K562 (cell line): ENCODE data around the gene DMAC2L. TPM values are rescaled to one million over a fixed set of nuclear protein-coding genes. Genes with fewer than 3 reads are reported as not detected.

ENCODE experiments used
- ATAC-seq: fragments of 200-7000 bp; cut with Tn5 transposase; 3 replicates; pipeline ENCODE4 v1.9.1; 2020; ENCODE audit warnings: moderate library complexity
- BruUV-seq: library from RNA; stranded (reverse); fragments of 400-500 nt; replicated peaks from 2 replicates; lab custom pipeline; 2021; lab: Mats Ljungman, UMichigan
- CTCF ChIA-PET: fragments of 300-600 bp; formaldehyde crosslinking; extraction: SDS; loops from one replicate; lab custom pipeline; 2021; ENCODE audit warnings: low intra/inter-chr PET ratio; lab: Yijun Ruan, JAX
- POLR2A ChIA-PET: fragments of 300-600, 350-650 bp; sonication (Branson Sonifier 250); formaldehyde crosslinking; extraction: SDS; loops from one replicate; lab custom pipeline; 2021; ENCODE audit warnings: antibody characterized with exemption, inconsistent platforms; lab: Yijun Ruan, JAX
- DNase-seq, 4 experiments: peaks; one replicate each; pipeline versions ENCODE4 v3.0.0 to v3.0.0-alpha.2; 2011 to 2018; ENCODE audit warnings: low spot score in 3 of 4, mixed read lengths in 3 of 4; ENCODE audit errors: extremely low read depth in 1 of 4
- FAIRE-seq: peaks from 2 replicates; lab custom pipeline; 2011; peaks lifted over from hg19 to GRCh38; lab: Jason Lieb, UNC
- H2AFZ ChIP-seq: 2 replicates; pipeline ENCODE4 v1.6.0; 2011; ENCODE audit warnings: low read depth, low read length, control low read depth, inconsistent platforms
- H3K27ac ChIP-seq: fragments of 200-600 bp; 3 replicates; pipeline ENCODE4 v1.8.0; 2011; ENCODE audit warnings: low read depth, mild to moderate bottlenecking, control low read depth, inconsistent platforms, low read length, moderate library complexity, mixed read lengths; ENCODE audit errors: extremely low read depth
- H3K27me3 ChIP-seq, 2 experiments: fragments of 300-600 bp in 1 of 2; 2 replicates in 1 of 2; 3 replicates in 1 of 2; pipeline versions ENCODE4 v1.6.0 to v1.8.0; 2011; ENCODE audit warnings: inconsistent platforms in 2 of 2, low read length in 2 of 2, mild to moderate bottlenecking in 1 of 2, mixed read lengths in 1 of 2, moderate library complexity in 1 of 2; ENCODE audit not compliant: control insufficient read depth in 2 of 2, insufficient read depth in 2 of 2
- H3K36me3 ChIP-seq: fragments of 300-600 bp; 3 replicates; pipeline ENCODE4 v1.8.0; 2011; ENCODE audit warnings: mild to moderate bottlenecking, low read length, inconsistent platforms; ENCODE audit not compliant: control insufficient read depth, insufficient read depth
- H3K4me1 ChIP-seq, 2 experiments: fragments of 200-600 bp in 1 of 2; replicated peaks in 1 of 2; 2 replicates in 1 of 2; 3 replicates in 1 of 2; pipeline versions ENCODE4 v1.5.1 to v1.8.0; 2011; ENCODE audit warnings: inconsistent platforms in 2 of 2, low read length in 2 of 2, mild to moderate bottlenecking in 1 of 2, mixed read lengths in 1 of 2, moderate library complexity in 1 of 2; ENCODE audit not compliant: control insufficient read depth in 2 of 2, insufficient read depth in 2 of 2
- H3K4me2 ChIP-seq: 2 replicates; pipeline ENCODE4 v1.6.1; 2011; ENCODE audit warnings: low read length, control low read depth, inconsistent platforms, mixed read lengths; ENCODE audit not compliant: insufficient read depth
- H3K4me3 ChIP-seq: fragments of 200-600 bp; sonication (generic), shearing (Covaris generic); 2 replicates; pipeline ENCODE4 v1.5.1; 2016; ENCODE audit warnings: control low read depth, inconsistent platforms
- H3K79me2 ChIP-seq: fragments of 200-600 bp; 3 replicates; pipeline ENCODE4 v1.8.0; 2011; ENCODE audit warnings: low read length, inconsistent platforms; ENCODE audit not compliant: control insufficient read depth, insufficient read depth
- H3K9ac ChIP-seq, 2 experiments: 2 replicates each; pipeline versions ENCODE4 v1.6.0 to v1.6.1; 2011; ENCODE audit warnings: low read depth in 2 of 2, low read length in 2 of 2, control low read depth in 1 of 2, inconsistent platforms in 1 of 2, mild to moderate bottlenecking in 1 of 2, mixed read lengths in 1 of 2; ENCODE audit not compliant: insufficient read depth in 1 of 2
- H3K9me1 ChIP-seq: one replicate; pipeline ENCODE4 v1.6.0; 2011; ENCODE audit warnings: inconsistent platforms, mild to moderate bottlenecking, low read length, moderate library complexity; ENCODE audit not compliant: control insufficient read depth, insufficient read depth
- H3K9me3 ChIP-seq: replicated peaks from 2 replicates; pipeline ENCODE4 v1.5.1; 2011; ENCODE audit warnings: low read depth, low read length, inconsistent platforms; ENCODE audit not compliant: control insufficient read depth, insufficient read depth
- H4K20me1 ChIP-seq: replicated peaks from 2 replicates; pipeline ENCODE4 v1.6.1; 2011; ENCODE audit warnings: low read length, inconsistent platforms, mixed read lengths; ENCODE audit not compliant: control insufficient read depth, insufficient read depth
- POU5F1 ChIP-seq: fragments of 150-350 bp; IDR thresholded peaks from 2 replicates; pipeline ENCODE4 v1.6.1; 2014; ENCODE audit warnings: borderline replicate concordance, low read length, low read depth, mild to moderate bottlenecking; ENCODE audit not compliant: partially characterized antibody
- RAD21 ChIP-seq, 2 experiments: fragments of 250-450 bp in 1 of 2; fragments of 450-650 bp in 1 of 2; sonication (Bioruptor Pico) in 1 of 2; formaldehyde crosslinking in 1 of 2; IDR thresholded peaks in 1 of 2; conservative IDR thresholded peaks in 1 of 2; 2 replicates each; pipeline versions ENCODE4 v1.4.0 to v1.8.0; 2020 to 2022; ENCODE audit warnings: mild to moderate bottlenecking in 2 of 2, moderate library complexity in 1 of 2
- WGBS: fragments of 100-300 bp; shearing (Covaris generic); methylation state at CpG from one replicate; pipeline ENCODE4 v1.1.6; 2016; ENCODE audit warnings: low coverage, mixed read lengths; ENCODE audit not compliant: insufficient coverage; ENCODE audit errors: missing lambda C conversion rate; 5-methylcytosine and 5-hydroxymethylcytosine counted together
- in situ Hi-C: fragments of 300-500 bp; cut with MboI; formaldehyde crosslinking; loops from 4 replicates; pipeline ENCODE4 v1.15.0; 2018; ENCODE audit warnings: inconsistent platforms, mixed read lengths
- intact Hi-C: fragments of 100-400 bp; cut with micrococcal nuclease; formaldehyde crosslinking; loops from 2 replicates; pipeline ENCODE4 v1.14.2; 2022
- polyA plus RNA-seq, 8 experiments: library from polyadenylated mRNA; depleted of rRNA in 4 of 8; stranded (reverse) in 5 of 8; unstranded in 3 of 8; fragments of >200 nt; fragmentation: Nextera tagmentation in 2 of 8; fragmentation: Illumina TruSeq in 1 of 8; extraction: Ambion mirVana in 2 of 8; extraction: Trizol in 1 of 8; gene quantifications; 2 replicates each; pipeline versions ENCODE4 v1.2.1 to v1.2.3, GENCODE V29; 2011 to 2014; ENCODE audit warnings: inconsistent platforms in 1 of 8, missing spikeins in 1 of 8
- total RNA-seq, 7 experiments: library from RNA; depleted of rRNA in 6 of 7; stranded (reverse); fragments of >200 nt in 6 of 7; fragmentation: Illumina TruSeq in 2 of 7; extraction: Trizol in 2 of 7; gene quantifications; 2 replicates each; pipeline versions ENCODE4 v1.2.1 to v1.2.3, GENCODE V29; 2011 to 2021; ENCODE audit warnings: low replicate concordance in 1 of 7
- TF ChIP-seq, protein P1 (sequence below), 3 experiments: IDR thresholded peaks in 2 of 3; conservative IDR thresholded peaks in 1 of 3; 2 replicates each; pipeline ENCODE4 v1.5.1; 2011 to 2012; ENCODE audit warnings: low read length in 3 of 3, mild to moderate bottlenecking in 3 of 3, control low read depth in 2 of 3, improper control_type of control experiment in 1 of 3, inconsistent platforms in 1 of 3, low read depth in 1 of 3, mixed read lengths in 1 of 3, moderate library complexity in 1 of 3; ENCODE audit not compliant: insufficient read depth in 2 of 3
- TF ChIP-seq, protein P2 (sequence below), 2 experiments: fragments of 450-650 bp; formaldehyde crosslinking in 1 of 2; IDR thresholded peaks; 2 replicates each; pipeline versions ENCODE4 v1.4.0 to v1.6.1; 2014 to 2020; ENCODE audit warnings: mild to moderate bottlenecking in 2 of 2, borderline replicate concordance in 1 of 2, low read depth in 1 of 2

Gene DMAC2L
- total and polyA plus RNA-seq, 9 of the 15 experiments (the other 6 are each of a cell fraction or from before 2014, with no cell fraction given): 4.0 to 37.2 (median 9.3) TPM

DNA sequence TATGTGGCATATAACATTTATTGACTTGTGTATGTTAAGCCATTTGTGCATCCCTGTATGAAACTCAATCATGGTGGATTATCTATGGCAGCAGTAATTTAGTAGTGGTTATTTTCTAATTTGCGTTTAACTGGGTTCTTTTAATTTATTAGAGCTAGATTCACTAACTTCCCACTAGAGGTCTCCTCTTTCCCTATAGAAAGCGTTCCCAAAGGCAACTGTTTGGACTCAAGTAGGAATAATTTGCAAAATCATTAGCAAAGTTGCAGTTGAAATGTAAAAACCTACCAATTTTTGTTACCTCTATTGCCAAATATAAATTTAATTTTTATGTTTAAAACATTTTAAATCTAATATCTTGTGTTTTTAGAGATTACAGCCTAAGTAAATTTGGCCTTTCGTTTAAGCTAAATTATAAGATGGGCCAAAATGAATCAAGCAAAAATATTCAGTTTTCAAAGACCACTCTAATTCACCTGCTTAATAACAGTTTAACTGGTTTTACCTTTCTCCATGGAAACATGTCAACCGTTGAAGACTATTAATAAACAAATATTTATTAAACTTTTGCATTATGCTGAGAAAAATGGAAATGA lies 6.0 kb downstream of the DMAC2L start:
- FAIRE-seq (no peak), DNase-seq (peak in 2 of 4 experiments; percentile 13 to 24), ATAC-seq (no peak)
- peaks cover 25% of the 10 kb centered on the region for H3K79me2 ChIP-seq
- H3K4me3 ChIP-seq: no peak overlapping the region
- no peak overlapping the region for H3K27ac ChIP-seq
- H3K36me3 ChIP-seq: peaks cover 7% of the 10 kb centered on the region; the same call in 1 of the 3 replicates
- no peak overlapping the region for H3K9ac ChIP-seq
- no peaks in the 10 kb centered on the region for H3K9me1 ChIP-seq
- CTCF ChIA-PET: interaction anchor here (0.8 to 1.7 kb wide), 2 partner anchors 215 to 459 kb away, joined by 4 to 18 read pairs; partner anchors contain the start of gene MAP4K5
- BruUV-seq: no TSS peak
- H3K4me2 ChIP-seq: no peak overlapping the region
- H3K9me3 ChIP-seq: peaks cover 6% of the 10 kb centered on the region; the same call in 1 of the 2 replicates
- in situ Hi-C loops (no loop called here), intact Hi-C loops (no loop called here)
- no peak for TF ChIP-seq POU5F1
- peak; percentile 48 to 54 for TF ChIP-seq RAD21 (CRISPR knock-in tag; conservative IDR thresholded peaks at IDR 0.05 in 1 of 2, IDR thresholded peaks at IDR 0.05 in 1 of 2)
- TF ChIP-seq, protein P1, sequence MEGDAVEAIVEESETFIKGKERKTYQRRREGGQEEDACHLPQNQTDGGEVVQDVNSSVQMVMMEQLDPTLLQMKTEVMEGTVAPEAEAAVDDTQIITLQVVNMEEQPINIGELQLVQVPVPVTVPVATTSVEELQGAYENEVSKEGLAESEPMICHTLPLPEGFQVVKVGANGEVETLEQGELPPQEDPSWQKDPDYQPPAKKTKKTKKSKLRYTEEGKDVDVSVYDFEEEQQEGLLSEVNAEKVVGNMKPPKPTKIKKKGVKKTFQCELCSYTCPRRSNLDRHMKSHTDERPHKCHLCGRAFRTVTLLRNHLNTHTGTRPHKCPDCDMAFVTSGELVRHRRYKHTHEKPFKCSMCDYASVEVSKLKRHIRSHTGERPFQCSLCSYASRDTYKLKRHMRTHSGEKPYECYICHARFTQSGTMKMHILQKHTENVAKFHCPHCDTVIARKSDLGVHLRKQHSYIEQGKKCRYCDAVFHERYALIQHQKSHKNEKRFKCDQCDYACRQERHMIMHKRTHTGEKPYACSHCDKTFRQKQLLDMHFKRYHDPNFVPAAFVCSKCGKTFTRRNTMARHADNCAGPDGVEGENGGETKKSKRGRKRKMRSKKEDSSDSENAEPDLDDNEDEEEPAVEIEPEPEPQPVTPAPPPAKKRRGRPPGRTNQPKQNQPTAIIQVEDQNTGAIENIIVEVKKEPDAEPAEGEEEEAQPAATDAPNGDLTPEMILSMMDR (IDR thresholded peaks at IDR 0.05 in 2 of 3, conservative IDR thresholded peaks at IDR 0.05 in 1 of 3; ENCODE audit: insufficient read depth in 2 of 3, low read depth in 1 of 3, low read length in 3 of 3): peak; percentile 46 to 67 (median 48); a peak in 3 of 6 replicates
- TF ChIP-seq, protein P2, sequence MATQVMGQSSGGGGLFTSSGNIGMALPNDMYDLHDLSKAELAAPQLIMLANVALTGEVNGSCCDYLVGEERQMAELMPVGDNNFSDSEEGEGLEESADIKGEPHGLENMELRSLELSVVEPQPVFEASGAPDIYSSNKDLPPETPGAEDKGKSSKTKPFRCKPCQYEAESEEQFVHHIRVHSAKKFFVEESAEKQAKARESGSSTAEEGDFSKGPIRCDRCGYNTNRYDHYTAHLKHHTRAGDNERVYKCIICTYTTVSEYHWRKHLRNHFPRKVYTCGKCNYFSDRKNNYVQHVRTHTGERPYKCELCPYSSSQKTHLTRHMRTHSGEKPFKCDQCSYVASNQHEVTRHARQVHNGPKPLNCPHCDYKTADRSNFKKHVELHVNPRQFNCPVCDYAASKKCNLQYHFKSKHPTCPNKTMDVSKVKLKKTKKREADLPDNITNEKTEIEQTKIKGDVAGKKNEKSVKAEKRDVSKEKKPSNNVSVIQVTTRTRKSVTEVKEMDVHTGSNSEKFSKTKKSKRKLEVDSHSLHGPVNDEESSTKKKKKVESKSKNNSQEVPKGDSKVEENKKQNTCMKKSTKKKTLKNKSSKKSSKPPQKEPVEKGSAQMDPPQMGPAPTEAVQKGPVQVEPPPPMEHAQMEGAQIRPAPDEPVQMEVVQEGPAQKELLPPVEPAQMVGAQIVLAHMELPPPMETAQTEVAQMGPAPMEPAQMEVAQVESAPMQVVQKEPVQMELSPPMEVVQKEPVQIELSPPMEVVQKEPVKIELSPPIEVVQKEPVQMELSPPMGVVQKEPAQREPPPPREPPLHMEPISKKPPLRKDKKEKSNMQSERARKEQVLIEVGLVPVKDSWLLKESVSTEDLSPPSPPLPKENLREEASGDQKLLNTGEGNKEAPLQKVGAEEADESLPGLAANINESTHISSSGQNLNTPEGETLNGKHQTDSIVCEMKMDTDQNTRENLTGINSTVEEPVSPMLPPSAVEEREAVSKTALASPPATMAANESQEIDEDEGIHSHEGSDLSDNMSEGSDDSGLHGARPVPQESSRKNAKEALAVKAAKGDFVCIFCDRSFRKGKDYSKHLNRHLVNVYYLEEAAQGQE (IDR thresholded peaks at IDR 0.05; ENCODE audit: borderline replicate concordance): peak; percentile 22; the same call in 1 of the 2 replicates
- TF ChIP-seq, protein P2 (CRISPR knock-in tag; IDR thresholded peaks at IDR 0.05; ENCODE audit: low read depth): no peak
- peaks cover 0 to 11% of the 10 kb centered on the region in 2 experiments; a peak in 3 of 5 replicates for H3K4me1 ChIP-seq
- no peaks in the 10 kb centered on the region for H3K27me3 ChIP-seq
- WGBS: 30% methylated on average over 4 of the region's 4 CpGs
- POLR2A ChIA-PET: interaction anchor here (0.6 to 1.2 kb wide), 2 partner anchors 16 to 215 kb away, joined by 3 to 4 read pairs; no protein-coding TSS in a partner anchor
- no peaks in the 10 kb centered on the region for H4K20me1 ChIP-seq
- no peak overlapping the region for H2AFZ ChIP-seq
